NCI-H2227 (cell line): ENCODE data around the gene TCP11L2.

Source experiments
- DNase-seq: peaks from one replicate; lab custom pipeline; 2025; ENCODE audit not compliant: unreplicated experiment; lab: John Stamatoyannopoulos, UW

The TCP11L2 gene

DNA sequence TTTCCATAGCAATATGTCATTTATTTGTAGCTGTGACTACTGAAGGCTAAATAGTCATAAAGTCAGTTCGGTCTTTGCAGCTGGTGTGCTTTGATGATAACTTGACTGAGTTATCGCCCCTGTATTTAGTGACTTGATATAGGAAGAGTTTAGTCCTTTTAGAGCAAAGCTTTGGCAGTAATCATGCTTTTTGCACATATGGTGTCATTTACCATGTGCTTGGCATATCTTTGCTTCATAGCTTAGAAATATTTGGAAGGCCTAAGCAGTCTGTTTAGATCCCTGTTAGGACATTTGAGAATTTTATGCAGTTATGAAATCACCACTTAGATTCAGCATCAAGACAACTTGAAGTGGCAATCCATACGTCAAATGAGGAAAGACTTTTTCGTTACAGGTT, 86.6 kb downstream of the TCP11L2 start:
- DNase-seq = no peak

DNA sequence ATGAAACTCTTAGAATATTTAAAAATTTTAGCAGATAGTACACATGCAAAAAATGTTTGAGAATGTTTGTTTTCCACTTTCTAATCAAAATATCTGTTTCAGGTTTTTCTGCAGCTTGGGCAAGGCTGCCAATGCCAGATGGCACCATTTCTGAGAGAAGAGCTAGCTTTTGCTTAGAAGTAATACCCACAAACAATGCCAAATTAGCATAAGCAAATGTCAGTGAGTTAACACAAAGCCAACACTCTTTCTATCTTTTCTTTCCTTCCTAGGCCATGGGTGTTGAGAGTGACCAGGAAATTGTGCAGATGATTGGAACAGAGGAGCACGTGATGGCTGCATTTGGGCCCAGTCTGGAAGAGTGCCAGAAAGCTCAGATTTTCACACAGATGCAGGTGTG, 90.2 kb downstream of the TCP11L2 start:
- no peak for DNase-seq
